Small intestine (tissue), 16 donors: ENCODE results near the gene SLC1A7. TPM values are rescaled to one million over a fixed set of nuclear protein-coding genes. Genes with fewer than 3 reads are reported as not detected.
"Not testable (repeated sequence)": the region's sequence is repeated elsewhere in the genome, so short reads cannot be mapped to it uniquely, and the experiment has no call there.

Experiments used
- DNase-seq, 2 donors: peaks; one replicate each; pipeline versions ENCODE4 v3.0.0 to v3.0.0-alpha.2; 2013
- FAIRE-seq: peaks from 2 replicates; lab custom pipeline; 2012; peaks lifted over from hg19 to GRCh38; lab: Jason Lieb, UNC
- H3K27ac ChIP-seq, 3 donors: one replicate each; pipeline ENCODE4 v1.5.1; 2013; ENCODE audit warnings: low read length in 2 of 3, mild to moderate bottlenecking in 2 of 3, control low read depth in 1 of 3, inconsistent platforms in 1 of 3, low read depth in 1 of 3, moderate library complexity in 1 of 3
- H3K27me3 ChIP-seq, 3 donors: one replicate each; pipeline ENCODE4 v1.6.1; 2013; ENCODE audit warnings: low read length in 3 of 3, inconsistent platforms in 1 of 3; ENCODE audit not compliant: control insufficient read depth in 3 of 3, insufficient read depth in 3 of 3
- H3K36me3 ChIP-seq, 3 donors: one replicate each; pipeline ENCODE4 v1.6.1; 2013; ENCODE audit warnings: low read length in 3 of 3, inconsistent platforms in 1 of 3, low read depth in 1 of 3, mild to moderate bottlenecking in 1 of 3, moderate library complexity in 1 of 3; ENCODE audit not compliant: control insufficient read depth in 3 of 3, insufficient read depth in 2 of 3
- H3K4me1 ChIP-seq, 3 donors: one replicate each; pipeline ENCODE4 v1.6.1; 2013; ENCODE audit warnings: low read length in 2 of 3, inconsistent platforms in 1 of 3, low read depth in 1 of 3, mild to moderate bottlenecking in 1 of 3, moderate library complexity in 1 of 3; ENCODE audit not compliant: control insufficient read depth in 3 of 3, insufficient read depth in 2 of 3
- H3K4me3 ChIP-seq, 3 donors: one replicate each; pipeline ENCODE4 v1.5.1; 2013; ENCODE audit warnings: low read length in 3 of 3, control low read depth in 1 of 3, inconsistent platforms in 1 of 3, low read depth in 1 of 3, mild to moderate bottlenecking in 1 of 3, moderate library complexity in 1 of 3
- H3K9me3 ChIP-seq, 2 donors: one replicate each; pipeline ENCODE4 v1.6.1; 2013; ENCODE audit warnings: low read depth in 1 of 2, low read length in 1 of 2; ENCODE audit not compliant: control insufficient read depth in 2 of 2, insufficient read depth in 1 of 2
- WGBS, 3 donors: extraction: QIAGEN DNeasy Blood & Tissue Kit; methylation state at CpG; one replicate each; pipeline ENCODE4 v1.1.7; 2013; 5-methylcytosine and 5-hydroxymethylcytosine counted together
- long read RNA-seq, 10 donors: transcript quantifications; one replicate each; lab custom pipeline, GENCODE V29; 2026
- polyA plus RNA-seq, 4 donors: library from polyadenylated mRNA; stranded (reverse) in 3 of 4; unstranded in 1 of 4; fragments of 200-250 nt in 3 of 4; fragments of 120-200 nt in 1 of 4; gene quantifications; one replicate each; pipeline versions ENCODE4 v1.2.1 to v1.2.3, GENCODE V29; 2013
- donor health status: healthy with polysubstance abuse.
- donor health status: control.
- donor health status: control.
- donor health status: Bipolar disorder and iron deficiency.
- donor health status: healthy.

The SLC1A7 gene
- polyA plus RNA-seq: 1 to 10 TPM in 2 of 4 donors, under 1 TPM in 2; 0.32 to 9.2 (median 4.7) TPM
- long read RNA-seq, donor 1: 0 reads
- long read RNA-seq, donor 2: 0 reads
- long read RNA-seq, donor 3: 0 reads
- long read RNA-seq, donor 4: 0 reads
- long read RNA-seq, donor 5: 0 reads
- long read RNA-seq, donor 6: 0 reads
- long read RNA-seq, donor 7: 0 reads
- long read RNA-seq, donor 8: 0 reads
- long read RNA-seq, donor 9: 0 reads
- long read RNA-seq, donor 10: 0 reads

GRCh38 chr1:53142226-53142853, at the start of gene SLC1A7:
Gene SLC1A7, minus strand, starts transcription at chr1:53142638. Its CDS starts 189 bp downstream, at chr1:53142449.
- no peak for DNase-seq
- H3K4me3 ChIP-seq: no peak within 1 kb of the TSS
- FAIRE-seq: no peak
- H3K4me1 ChIP-seq: peaks cover 0 to 23% (median 0%) of the 10 kb centered on the region in 3 donors
- H3K9me3 ChIP-seq: peaks cover 0 to 3% of the 10 kb centered on the region in 2 donors
- no peaks in the 10 kb centered on the region for H3K36me3 ChIP-seq
- no peak within 1 kb of the TSS for H3K27ac ChIP-seq
- WGBS, 3 donors: 89 to 94% (median 94%) methylated on average over 21 of the region's 21 CpGs
- no peaks in the 10 kb centered on the region for H3K27me3 ChIP-seq

- Histone ChIP-seq H3K27ac (no peak overlapping the region), H3K4me1 (peaks cover 0 to 4% (median 0%) of the 10 kb centered on the region in 3 donors)
Measured at GRCh38 chr1:53190210-53190611, 47.8 kb upstream of the SLC1A7 start.

GRCh38 chr1:53189061-53189460, 46.6 kb upstream of the SLC1A7 start:
- no peak overlapping the region for H3K27ac ChIP-seq
- peaks cover 0 to 4% of the 10 kb centered on the region in 2 donors for H3K9me3 ChIP-seq
- no peak for FAIRE-seq
- WGBS, 3 donors: 21 to 44% (median 30%) methylated on average over 5 of the region's 5 CpGs
- H3K27me3 ChIP-seq: peaks cover 0 to 3% (median 0%) of the 10 kb centered on the region in 3 donors
- H3K4me3 ChIP-seq: no peak overlapping the region
- H3K4me1 ChIP-seq: peaks cover 0 to 14% (median 2%) of the 10 kb centered on the region in 3 donors
- DNase-seq: peak in 1 of 2 donors; percentile 6
- no peaks in the 10 kb centered on the region for H3K36me3 ChIP-seq

More at GRCh38 chr1:53190210-53190611, 47.8 kb upstream of the SLC1A7 start:
- Histone ChIP-seq H3K4me3 (no peak overlapping the region), H3K9me3 (peaks cover 0 to 4% of the 10 kb centered on the region in 2 donors), H3K36me3 (no peaks in the 10 kb centered on the region), H3K27me3 (peaks cover 0 to 3% (median 0%) of the 10 kb centered on the region in 3 donors)
- no peak for DNase-seq
- FAIRE-seq: no peak
- WGBS, 3 donors: 25 to 62% (median 34%) methylated on average over 10 of the region's 10 CpGs

- H3K9me3 ChIP-seq: peaks cover 0 to 4% of the 10 kb centered on the region in 2 donors
- H3K4me1 ChIP-seq: peaks cover 0 to 23% (median 2%) of the 10 kb centered on the region in 3 donors
- DNase-seq (no peak), FAIRE-seq (no peak)
- H3K4me3 ChIP-seq: no peak overlapping the region
- no peaks in the 10 kb centered on the region for H3K36me3 ChIP-seq
- H3K27me3 ChIP-seq: peaks cover 0 to 3% (median 0%) of the 10 kb centered on the region in 3 donors
- WGBS, 3 donors: 83 to 90% (median 89%) methylated on average over 4 of the region's 4 CpGs
- H3K27ac ChIP-seq: no peak overlapping the region
Measured at GRCh38 chr1:53188099-53188498, 45.7 kb upstream of the SLC1A7 start.

GRCh38 chr1:53187401-53187800, 45.0 kb upstream of the SLC1A7 start:
- WGBS, 3 donors: 93 to 95% (median 94%) methylated on average over 1 of the region's 1 CpG
- Histone ChIP-seq H3K4me1 (peaks cover 0 to 30% (median 5%) of the 10 kb centered on the region in 3 donors), H3K27me3 (peaks cover 0 to 3% (median 0%) of the 10 kb centered on the region in 3 donors), H3K9me3 (peaks cover 0 to 4% of the 10 kb centered on the region in 2 donors), H3K4me3 (no peak overlapping the region), H3K36me3 (no peaks in the 10 kb centered on the region), H3K27ac (no peak overlapping the region)
- FAIRE-seq (no peak), DNase-seq (no peak)

GRCh38 chr1:53186533-53186932, 44.1 kb upstream of the SLC1A7 start:
- WGBS, 3 donors: 38 to 65% (median 55%) methylated on average over 3 of the region's 3 CpGs

GRCh38 chr1:53185955-53186297, 43.5 kb upstream of the SLC1A7 start:
- WGBS, 3 donors: 60 to 87% (median 75%) methylated on average over 2 of the region's 2 CpGs
- not testable (repeated sequence) for H3K36me3 ChIP-seq, H3K4me3 ChIP-seq, FAIRE-seq, H3K9me3 ChIP-seq, H3K27ac ChIP-seq, DNase-seq, H3K27me3 ChIP-seq
- peaks cover 0 to 42% (median 5%) of the 10 kb centered on the region in 3 donors for H3K4me1 ChIP-seq

More at GRCh38 chr1:53186533-53186932, 44.1 kb upstream of the SLC1A7 start:
- FAIRE-seq (no peak), DNase-seq (peak in 1 of 2 donors; percentile 40)
- Histone ChIP-seq H3K4me1 (peaks cover 0 to 38% (median 5%) of the 10 kb centered on the region in 3 donors), H3K4me3 (no peak overlapping the region), H3K27ac (no peak overlapping the region), H3K27me3 (peaks cover 0 to 3% (median 0%) of the 10 kb centered on the region in 3 donors), H3K9me3 (peaks cover 0 to 4% of the 10 kb centered on the region in 2 donors), H3K36me3 (no peaks in the 10 kb centered on the region)

GRCh38 chr1:53183095-53183990, 40.9 kb upstream of the SLC1A7 start:
- Histone ChIP-seq H3K9me3 (peaks cover 0 to 4% of the 10 kb centered on the region in 2 donors), H3K36me3 (no peaks in the 10 kb centered on the region), H3K27ac (peak overlapping the region; percentile 42 to 84 (median 77)), H3K4me3 (no peak overlapping the region), H3K27me3 (no peaks in the 10 kb centered on the region), H3K4me1 (peaks cover 0 to 49% (median 5%) of the 10 kb centered on the region in 3 donors)
- FAIRE-seq (no peak), DNase-seq (peak; percentile 91 to 96)
- WGBS, 3 donors: 13 to 44% (median 29%) methylated on average over 6 of the region's 6 CpGs
